ENCODE measurements around the gene AP3D1. TPM values are rescaled to one million over a fixed set of nuclear protein-coding genes. Genes with fewer than 3 reads are reported as not detected.

The AP3D1 gene
- total and polyA plus RNA-seq, 4 donors, result 21.7 to 79.8 (median 59.6) TPM

- WGBS, result 96% methylated on average over 21 of the region's 21 CpGs
- TF ChIP-seq JUND (IDR thresholded peaks at IDR 0.05) (no peak), RAD21 (IDR thresholded peaks at IDR 0.05) (no peak), MAX (IDR thresholded peaks at IDR 0.05) (no peak), FOXA1 (IDR thresholded peaks at IDR 0.05) (no peak), GABPA (IDR thresholded peaks at IDR 0.05 in 1 of 2, conservative IDR thresholded peaks at IDR 0.05 in 1 of 2) (no peak), YY1 (IDR thresholded peaks at IDR 0.05) (no peak), ZBTB33 (IDR thresholded peaks at IDR 0.05) (no peak), RXRA (IDR thresholded peaks at IDR 0.05) (no peak), TAF1 (conservative IDR thresholded peaks at IDR 0.05) (no peak), ATF3 (IDR thresholded peaks at IDR 0.05) (no peak)
- Histone ChIP-seq H3K9me3 (ENCODE audit: control insufficient read depth in 4 of 4, low read length in 3 of 4) (no peaks in the 10 kb centered on the region), H3K36me3 (ENCODE audit: control insufficient read depth in 4 of 4, insufficient read depth in 3 of 4, low read depth in 1 of 4, low read length in 3 of 4) (peaks cover 46 to 93% (median 62%) of the 10 kb centered on the region in 4 donors), H3K27ac (ENCODE audit: low read depth in 1 of 2, low read length in 2 of 2) (no peak overlapping the region), H3K4me1 (ENCODE audit: control insufficient read depth in 4 of 4, insufficient read depth in 4 of 4, low read length in 3 of 4) (no peaks in the 10 kb centered on the region), H3K4me3 (ENCODE audit: low read depth in 1 of 3, low read length in 3 of 3) (no peak overlapping the region), H3K9ac (ENCODE audit: low read depth in 1 of 2, low read length in 2 of 2) (no peak overlapping the region), H3K27me3 (ENCODE audit: control insufficient read depth in 4 of 4, insufficient read depth in 4 of 4, low read length in 3 of 4) (no peaks in the 10 kb centered on the region)
- DNase-seq (ENCODE audit: low spot score), result no peak
Measured at GRCh38 chr19:2114821-2115220, 36.5 kb downstream of the AP3D1 start.

- no peak for TF ChIP-seq MAX (IDR thresholded peaks at IDR 0.05)
- no peak for TF ChIP-seq CTCF (IDR thresholded peaks at IDR 0.05; ENCODE audit: low read depth, low read length, missing input control)
- TF ChIP-seq YY1 (IDR thresholded peaks at IDR 0.05), result no peak
- TF ChIP-seq FOXA2 (IDR thresholded peaks at IDR 0.05), result no peak
- no peak for TF ChIP-seq REST (IDR thresholded peaks at IDR 0.05)
- no peak for TF ChIP-seq ATF3 (IDR thresholded peaks at IDR 0.05)
- TF ChIP-seq TAF1 (conservative IDR thresholded peaks at IDR 0.05), result no peak
- TF ChIP-seq ZBTB33 (IDR thresholded peaks at IDR 0.05), result no peak
- TF ChIP-seq EGR1 (IDR thresholded peaks at IDR 0.05; ENCODE audit: low read depth in 2 of 2), result no peak
- TF ChIP-seq HNF4G (IDR thresholded peaks at IDR 0.05), result no peak
- TF ChIP-seq NR2F2 (IDR thresholded peaks at IDR 0.05), result no peak
- no peak for TF ChIP-seq SP1 (IDR thresholded peaks at IDR 0.05)
- no peak for TF ChIP-seq GABPA (IDR thresholded peaks at IDR 0.05 in 1 of 2, conservative IDR thresholded peaks at IDR 0.05 in 1 of 2)
- TF ChIP-seq FOXA1 (IDR thresholded peaks at IDR 0.05), result no peak
- 95% methylated on average over 9 of the region's 9 CpGs for WGBS
Measured at GRCh38 chr19:2114218-2114617, 37.1 kb downstream of the AP3D1 start.

More at GRCh38 chr19:2114218-2114617, 37.1 kb downstream of the AP3D1 start:
- DNase-seq (ENCODE audit: low spot score), result no peak
- Histone ChIP-seq H3K27me3 (ENCODE audit: control insufficient read depth in 4 of 4, insufficient read depth in 4 of 4, low read length in 3 of 4) (no peaks in the 10 kb centered on the region), H3K27ac (ENCODE audit: low read depth in 1 of 2, low read length in 2 of 2) (no peak overlapping the region), H3K9me3 (ENCODE audit: control insufficient read depth in 4 of 4, low read length in 3 of 4) (no peaks in the 10 kb centered on the region), H3K4me3 (ENCODE audit: low read depth in 1 of 3, low read length in 3 of 3) (no peak overlapping the region), H3K4me1 (ENCODE audit: control insufficient read depth in 4 of 4, insufficient read depth in 4 of 4, low read length in 3 of 4) (no peaks in the 10 kb centered on the region), H3K36me3 (ENCODE audit: control insufficient read depth in 4 of 4, insufficient read depth in 3 of 4, low read depth in 1 of 4, low read length in 3 of 4) (peaks cover 47 to 96% (median 68%) of the 10 kb centered on the region in 4 donors), H3K9ac (ENCODE audit: low read depth in 1 of 2, low read length in 2 of 2) (no peak overlapping the region)
